Metanephros (tissue), 2 donors: Measurements from ENCODE around the gene ZMAT2. TPM values are rescaled to one million over a fixed set of nuclear protein-coding genes. Genes with fewer than 3 reads are reported as not detected.
A peak's percentile ranks its signal among the peaks of the same experiment; 100 is the strongest.

Experiments used
- small RNA-seq: library from RNA; depleted of rRNA; stranded (forward); fragments of <200 nt; gene quantifications from one replicate; pipeline ENCODE3, GENCODE V24; 2014; ENCODE audit warnings: low replicate concordance
- total RNA-seq: library from RNA; depleted of rRNA; stranded (reverse); fragments of >200 nt; gene quantifications from one replicate; pipeline ENCODE4 v1.2.3, GENCODE V29; 2014

Gene ZMAT2
- 26.0 TPM for total RNA-seq

GRCh38 chr5:140700177-140701144 is at the start of gene ZMAT2:
TSS of gene ZMAT2 (plus strand) at chr5:140700447. CDS start at chr5:140700461, 14 bp downstream.

GRCh38 chr5:140664359-140665119 is 35.7 kb upstream of the ZMAT2 start, which contains the start of gene WDR55:
TSS of gene WDR55 (plus strand) at chr5:140664904. CDS start at chr5:140664913, 9 bp downstream.

GRCh38 chr5:140673187-140673976 is 26.9 kb upstream of the ZMAT2 start, which contains the start of gene DND1:
TSS of gene DND1 (minus strand) at chr5:140673576. CDS start at chr5:140673542, 34 bp downstream.

DNA sequence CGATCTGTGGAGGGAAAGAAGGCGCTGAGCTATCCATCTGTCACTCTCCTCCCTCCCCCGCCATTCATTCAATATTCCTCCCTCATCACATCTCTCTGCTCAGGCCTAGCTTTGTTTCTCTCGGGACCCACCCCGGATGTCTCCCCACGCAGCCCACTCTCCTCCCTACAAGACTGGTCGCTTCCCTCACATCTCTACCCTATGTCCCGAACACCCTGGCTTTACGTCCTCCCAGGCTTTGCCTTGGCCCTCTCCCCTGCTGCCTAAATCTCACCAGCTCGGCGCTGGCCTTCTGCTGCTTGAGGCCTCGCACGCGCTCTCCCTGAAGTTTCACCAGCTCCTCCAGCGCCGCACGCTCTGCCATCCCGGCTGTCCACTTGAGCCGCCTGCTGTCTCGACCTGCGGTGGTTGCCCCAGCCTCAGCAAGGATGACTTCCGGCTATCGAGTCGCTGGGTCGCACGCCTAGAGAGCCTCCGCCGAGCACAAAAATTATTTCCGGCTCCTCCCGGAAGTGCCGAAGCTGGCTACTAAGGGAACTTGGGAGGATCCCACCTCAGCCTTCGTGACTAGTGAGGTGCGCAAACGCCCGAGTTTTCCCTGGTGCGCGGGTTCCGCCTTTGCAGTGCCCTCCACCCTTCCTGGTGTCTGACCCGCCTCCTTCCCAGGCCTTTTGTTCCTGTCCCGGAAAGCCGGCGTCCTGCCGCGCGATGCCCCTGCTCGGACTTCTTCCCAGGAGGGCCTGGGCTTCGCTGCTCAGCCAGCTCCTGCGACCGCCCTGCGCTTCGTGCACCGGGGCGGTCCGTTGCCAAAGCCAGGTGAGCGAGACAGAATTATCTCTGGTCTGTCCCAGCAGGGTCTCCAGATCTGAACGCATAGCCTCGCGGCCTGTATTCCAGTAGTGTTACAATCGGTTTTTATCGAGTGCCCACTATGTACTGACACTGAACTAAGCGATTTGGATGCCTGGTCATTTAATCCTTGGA is 9.0 kb upstream of the ZMAT2 start, which contains the start of the genes HARS1 and HARS2:
Gene HARS1, minus strand, starts transcription at position 430 of the 984 bp plus-strand sequence. Its CDS starts 66 bp downstream, at position 364.
Gene HARS2, plus strand, starts transcription at position 515 of the 984 bp plus-strand sequence. Its CDS starts 194 bp downstream, at position 709.

Small RNAs within 50 kb of the gene (small RNA-seq; reads per million reads assigned to genes)
- 3.4 reads per million, percentile 92 among the genes with 10 or more reads in this experiment for gene VTRNA1-1
- gene VTRNA1-2 = not detected
- gene VTRNA1-3 = 0.12 reads per million

Other genes with a start within 250 kb of the ZMAT2 start
- 6.0 TPM for gene EIF4EBP3, start 152.8 kb upstream of the ZMAT2 start, total RNA-seq
- gene SRA1, start 143.0 kb upstream of the ZMAT2 start, total RNA-seq = 19.4 TPM
- gene APBB3, start 135.8 kb upstream of the ZMAT2 start, total RNA-seq = 34.1 TPM
- 18.6 TPM for gene SLC35A4, start 135.6 kb upstream of the ZMAT2 start, total RNA-seq
- 81.6 TPM for gene CD14, start 67.3 kb upstream of the ZMAT2 start, total RNA-seq
- 14.7 TPM for gene TMCO6, start 61.0 kb upstream of the ZMAT2 start, total RNA-seq
- gene NDUFA2, start 52.8 kb upstream of the ZMAT2 start, total RNA-seq = 77.5 TPM
- 74.9 TPM for gene IK, start 52.6 kb upstream of the ZMAT2 start, total RNA-seq
- gene WDR55, start 35.5 kb upstream of the ZMAT2 start, total RNA-seq = 17.6 TPM
- gene DND1, start 26.9 kb upstream of the ZMAT2 start, total RNA-seq = 0.76 TPM
- 37.0 TPM for gene HARS1, start 9.1 kb upstream of the ZMAT2 start, total RNA-seq
- 31.9 TPM for gene HARS2, start 9.0 kb upstream of the ZMAT2 start, total RNA-seq
- 0.12 TPM for gene PCDHA1, start 85.7 kb downstream of the ZMAT2 start, total RNA-seq
- gene PCDHA2, start 94.4 kb downstream of the ZMAT2 start, total RNA-seq = 0.47 TPM
- 0.64 TPM for gene PCDHA3, start 100.6 kb downstream of the ZMAT2 start, total RNA-seq
- gene PCDHA4, start 106.6 kb downstream of the ZMAT2 start, total RNA-seq = 1.8 TPM
- 0.41 TPM for gene PCDHA5, start 121.2 kb downstream of the ZMAT2 start, total RNA-seq
- 0.88 TPM for gene PCDHA6, start 127.5 kb downstream of the ZMAT2 start, total RNA-seq
- 0.58 TPM for gene PCDHA7, start 133.8 kb downstream of the ZMAT2 start, total RNA-seq
- gene PCDHA8, start 140.7 kb downstream of the ZMAT2 start, total RNA-seq = 0.41 TPM
- 0.58 TPM for gene PCDHA9, start 147.9 kb downstream of the ZMAT2 start, total RNA-seq
- gene PCDHA10, start 155.4 kb downstream of the ZMAT2 start, total RNA-seq = 1.2 TPM
- gene PCDHA11, start 168.5 kb downstream of the ZMAT2 start, total RNA-seq = 0.82 TPM
- gene PCDHA12, start 174.9 kb downstream of the ZMAT2 start, total RNA-seq = 0.35 TPM
- gene PCDHA13, start 181.7 kb downstream of the ZMAT2 start, total RNA-seq = 0.88 TPM
- 1.2 TPM for gene PCDHAC1, start 225.9 kb downstream of the ZMAT2 start, total RNA-seq